ENCODE results near the gene TMEM63C.

Gene TMEM63C

GRCh38 chr14:77265561-77266335, 84.2 kb downstream of the TMEM63C start:
- Histone ChIP-seq H3K4me2 (ENCODE audit: low read depth, low read length, poor library complexity, severe bottlenecking) (no peak overlapping the region), H3F3A (ENCODE audit: insufficient read depth) (no peaks in the 10 kb centered on the region), H3K9me3 (ENCODE audit: insufficient read depth, low read length) (no peaks in the 10 kb centered on the region), H3K9ac (ENCODE audit: low read length) (no peak overlapping the region), H3K9me2 (replicated peaks; ENCODE audit: insufficient read depth, low read length) (no peaks in the 10 kb centered on the region), H4K20me1 (ENCODE audit: low read depth, low read length) (no peaks in the 10 kb centered on the region), H3K79me2 (ENCODE audit: insufficient read depth, low read length) (no peaks in the 10 kb centered on the region), H3K36me3 (ENCODE audit: low read length) (no peaks in the 10 kb centered on the region), H2AFZ (ENCODE audit: low read depth, low read length, severe bottlenecking) (no peak overlapping the region), H3K27me3 (ENCODE audit: low read length) (no peaks in the 10 kb centered on the region), H3K4me3 (ENCODE audit: insufficient read depth, low read length, poor library complexity, severe bottlenecking) (no peak overlapping the region), H3K27ac (ENCODE audit: low read depth, low read length) (no peak overlapping the region)
- no peak for TF ChIP-seq EZH2phosphoT487 (conservative IDR thresholded peaks at IDR 0.05; ENCODE audit: low read length)
- no peak for TF ChIP-seq CTCF (IDR thresholded peaks at IDR 0.05; ENCODE audit: insufficient read depth, low read length, poor library complexity, severe bottlenecking)

GRCh38 chr14:77266336-77266735, 84.7 kb downstream of the TMEM63C start:
- Histone ChIP-seq H3K4me2 (ENCODE audit: low read depth, low read length, poor library complexity, severe bottlenecking) (no peak overlapping the region), H3K9me2 (replicated peaks; ENCODE audit: insufficient read depth, low read length) (no peaks in the 10 kb centered on the region), H3K4me3 (ENCODE audit: insufficient read depth, low read length, poor library complexity, severe bottlenecking) (no peak overlapping the region), H3K79me2 (ENCODE audit: insufficient read depth, low read length) (no peaks in the 10 kb centered on the region), H3K27me3 (ENCODE audit: low read length) (no peaks in the 10 kb centered on the region), H4K20me1 (ENCODE audit: low read depth, low read length) (no peaks in the 10 kb centered on the region), H3K36me3 (ENCODE audit: low read length) (no peaks in the 10 kb centered on the region), H3K9me3 (ENCODE audit: insufficient read depth, low read length) (no peaks in the 10 kb centered on the region), H2AFZ (ENCODE audit: low read depth, low read length, severe bottlenecking) (no peak overlapping the region), H3K9ac (ENCODE audit: low read length) (no peak overlapping the region), H3F3A (ENCODE audit: insufficient read depth) (no peaks in the 10 kb centered on the region), H3K27ac (ENCODE audit: low read depth, low read length) (no peak overlapping the region)
- TF ChIP-seq EZH2phosphoT487 (conservative IDR thresholded peaks at IDR 0.05; ENCODE audit: low read length): no peak
- TF ChIP-seq CTCF (IDR thresholded peaks at IDR 0.05; ENCODE audit: insufficient read depth, low read length, poor library complexity, severe bottlenecking): no peak

- Histone ChIP-seq H3K27me3 (ENCODE audit: low read length) (no peaks in the 10 kb centered on the region), H3K9ac (ENCODE audit: low read length) (no peak overlapping the region), H3K9me2 (replicated peaks; ENCODE audit: insufficient read depth, low read length) (no peaks in the 10 kb centered on the region), H4K20me1 (ENCODE audit: low read depth, low read length) (no peaks in the 10 kb centered on the region), H3K79me2 (ENCODE audit: insufficient read depth, low read length) (no peaks in the 10 kb centered on the region), H3K4me3 (ENCODE audit: insufficient read depth, low read length, poor library complexity, severe bottlenecking) (no peak overlapping the region), H3K4me2 (ENCODE audit: low read depth, low read length, poor library complexity, severe bottlenecking) (no peak overlapping the region), H3K9me3 (ENCODE audit: insufficient read depth, low read length) (no peaks in the 10 kb centered on the region), H3K27ac (ENCODE audit: low read depth, low read length) (no peak overlapping the region), H2AFZ (ENCODE audit: low read depth, low read length, severe bottlenecking) (no peak overlapping the region), H3F3A (ENCODE audit: insufficient read depth) (no peaks in the 10 kb centered on the region), H3K36me3 (ENCODE audit: low read length) (no peaks in the 10 kb centered on the region)
- no peak for TF ChIP-seq CTCF (IDR thresholded peaks at IDR 0.05; ENCODE audit: insufficient read depth, low read length, poor library complexity, severe bottlenecking)
- TF ChIP-seq EZH2phosphoT487 (conservative IDR thresholded peaks at IDR 0.05; ENCODE audit: low read length): no peak
These were observed 86.5 kb downstream of the TMEM63C start for GRCh38 chr14:77267937-77268699.
